GM18907 (cell line): Measurements from ENCODE around the gene CRTAP.
A peak's percentile ranks its signal among the peaks of the same experiment; 100 is the strongest.
"Not testable (repeated sequence)": the region's sequence is repeated elsewhere in the genome, so short reads cannot be mapped to it uniquely, and the experiment has no call there.

Experiments
- ATAC-seq: cut with Tn5 transposase; IDR thresholded peaks from one replicate; pipeline ENCODE4 v1.9.1; 2021; ENCODE audit warnings: mild to moderate bottlenecking, moderate library complexity; ENCODE audit not compliant: unreplicated experiment

The CRTAP gene

DNA sequence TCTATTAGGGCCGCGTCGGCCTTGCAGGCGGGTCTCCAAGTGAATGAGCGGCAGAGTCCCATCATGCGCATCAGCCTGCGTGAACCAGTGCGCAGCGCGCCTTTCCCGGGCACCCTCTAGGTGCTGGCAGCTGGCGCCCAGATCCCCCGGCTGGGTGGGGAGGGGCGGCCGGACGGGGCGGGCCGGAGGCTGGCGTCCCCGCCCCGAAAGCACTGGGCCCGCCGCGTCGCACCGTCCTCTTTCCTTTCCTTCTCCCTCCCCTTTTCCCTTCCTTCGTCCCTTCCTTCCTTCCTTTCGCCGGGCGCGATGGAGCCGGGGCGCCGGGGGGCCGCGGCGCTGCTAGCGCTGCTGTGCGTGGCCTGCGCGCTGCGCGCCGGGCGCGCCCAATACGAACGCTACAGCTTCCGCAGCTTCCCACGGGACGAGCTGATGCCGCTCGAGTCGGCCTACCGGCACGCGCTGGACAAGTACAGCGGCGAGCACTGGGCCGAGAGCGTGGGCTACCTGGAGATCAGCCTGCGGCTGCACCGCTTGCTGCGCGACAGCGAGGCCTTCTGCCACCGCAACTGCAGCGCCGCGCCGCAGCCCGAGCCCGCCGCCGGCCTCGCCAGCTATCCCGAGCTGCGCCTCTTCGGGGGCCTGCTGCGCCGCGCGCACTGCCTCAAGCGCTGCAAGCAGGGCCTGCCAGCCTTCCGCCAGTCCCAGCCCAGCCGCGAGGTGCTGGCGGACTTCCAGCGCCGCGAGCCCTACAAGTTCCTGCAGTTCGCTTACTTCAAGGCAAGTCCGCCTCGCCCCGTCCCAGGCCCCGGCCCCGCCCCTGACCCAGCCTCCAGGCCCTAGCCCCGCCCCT, at the start of gene CRTAP:
Gene CRTAP (plus strand): TSS at position 243 of the 850 bp plus-strand sequence. CDS start 64 bp downstream, at position 307.
- ATAC-seq, result peak; percentile 87

DNA sequence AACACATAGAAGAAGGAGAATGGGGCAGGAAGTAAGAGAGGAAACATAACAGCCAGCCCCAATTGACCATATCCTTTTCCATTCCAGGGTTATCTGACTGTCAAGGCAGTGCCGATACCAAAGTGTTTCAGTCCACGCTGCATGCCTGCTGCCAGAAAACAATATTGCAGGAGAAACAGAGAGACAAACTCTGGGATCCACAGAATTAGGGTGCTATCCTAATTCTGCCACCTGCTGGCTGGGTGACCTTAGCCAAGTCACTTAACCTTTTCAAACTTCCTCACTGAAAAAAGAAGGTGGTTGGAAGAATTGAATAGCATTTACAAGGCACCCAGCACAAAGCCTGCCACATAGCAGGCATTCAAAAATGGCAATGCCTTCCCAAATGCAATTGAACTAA, 48.9 kb upstream of the CRTAP start:
- no peak for ATAC-seq

GRCh38 chr3:33067484-33067883, 46.3 kb upstream of the CRTAP start:
- no peak for ATAC-seq

GRCh38 chr3:33069862-33070261, 44.0 kb upstream of the CRTAP start:
- ATAC-seq, result not testable (repeated sequence)

DNA sequence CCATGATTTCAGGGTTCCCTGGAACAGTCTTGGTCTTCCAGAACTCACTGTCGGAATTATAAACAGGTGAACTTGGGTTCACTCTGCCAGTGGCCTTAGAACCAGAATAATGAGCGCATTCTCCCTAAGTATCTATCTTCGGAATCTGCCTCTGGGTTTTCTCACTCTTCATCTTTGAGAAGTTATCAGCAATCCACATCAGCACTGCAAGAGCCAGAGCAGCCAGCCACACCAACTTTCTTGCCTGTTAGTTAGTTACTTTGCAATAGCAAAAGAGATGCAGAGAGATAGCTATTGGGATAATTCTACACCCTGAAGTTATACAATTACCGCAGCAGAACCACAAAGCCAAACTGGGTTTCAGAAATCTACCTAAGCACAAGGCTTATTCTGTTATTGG, 42.6 kb upstream of the CRTAP start:
- no peak for ATAC-seq

DNA sequence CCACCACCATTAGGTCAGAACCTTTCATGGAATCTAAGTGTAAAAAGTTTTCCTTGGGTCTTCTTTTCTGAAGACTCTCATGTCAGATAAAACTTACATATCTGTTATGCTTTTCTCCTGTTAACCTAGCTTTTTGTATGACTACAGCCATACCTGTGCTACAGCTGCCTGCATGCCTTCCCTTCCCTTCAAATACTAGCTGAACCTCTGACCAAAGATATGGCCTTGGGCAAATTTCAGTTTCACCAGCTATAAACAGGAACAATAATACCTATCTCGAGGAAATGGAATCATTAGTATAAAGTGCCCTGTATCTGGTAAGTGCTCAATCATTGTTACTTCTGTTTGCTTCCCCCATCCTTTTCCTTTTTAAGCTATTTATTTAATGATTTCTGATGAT, 41.9 kb upstream of the CRTAP start:
- no peak for ATAC-seq

DNA sequence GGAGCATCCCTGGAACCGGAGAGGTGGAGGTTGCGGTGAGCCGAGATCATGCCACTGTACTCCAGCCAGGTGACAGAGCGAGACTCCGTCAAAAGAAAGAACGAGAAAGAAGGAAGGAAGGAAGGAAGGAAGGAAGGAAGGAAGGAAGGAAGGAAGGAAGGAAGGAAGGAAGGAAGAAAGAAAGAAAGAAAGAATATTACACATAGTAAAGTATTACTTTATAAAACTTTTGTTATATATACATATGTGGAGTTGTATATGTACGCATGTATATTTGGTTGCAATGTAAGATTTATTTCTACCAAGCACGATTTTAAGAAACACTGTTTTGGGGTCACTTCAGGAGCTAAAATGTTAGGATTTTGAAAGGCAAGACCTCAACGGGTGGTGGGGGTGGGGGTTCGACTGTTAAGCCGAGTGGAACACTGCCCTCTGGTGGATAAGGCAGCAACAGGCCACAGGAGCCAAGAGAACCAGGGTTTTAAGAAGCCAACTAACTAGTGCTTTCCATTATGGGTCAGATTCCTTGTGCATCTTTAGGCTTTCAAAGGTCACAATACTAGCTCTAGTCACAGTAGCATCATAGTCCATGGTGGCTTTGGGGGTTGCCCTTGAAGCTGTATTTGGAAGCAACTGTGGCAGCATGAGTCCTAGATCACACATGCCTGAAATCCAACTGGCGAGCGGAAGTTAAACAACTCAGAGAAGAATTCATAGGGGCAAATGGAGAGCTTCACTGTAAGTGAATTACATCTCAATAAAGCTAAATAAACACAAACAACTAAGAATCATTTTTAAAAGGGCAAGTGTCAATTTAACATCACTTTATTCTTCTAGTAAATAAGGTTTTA, 39.4 kb upstream of the CRTAP start:
- ATAC-seq, result peak; percentile 60

DNA sequence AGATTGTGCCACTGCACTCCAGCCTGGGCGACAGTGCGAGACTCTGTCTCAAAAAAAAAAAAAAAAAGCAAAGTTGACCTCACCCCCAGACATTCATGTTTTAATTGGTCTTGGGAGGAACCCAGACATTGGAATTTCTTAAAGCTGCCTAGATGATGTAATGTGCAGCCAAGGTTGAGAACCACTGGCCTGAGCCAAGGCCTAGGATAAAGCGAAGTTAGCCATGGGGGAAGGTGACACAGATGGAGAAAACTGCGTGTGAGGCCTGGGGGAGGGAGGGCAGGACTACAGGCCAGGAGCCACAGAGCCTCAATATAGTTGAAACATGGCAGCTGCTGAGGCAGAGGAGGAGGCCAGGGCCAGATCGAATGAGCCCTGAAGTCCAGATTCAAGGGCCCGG, 37.8 kb upstream of the CRTAP start:
- no peak for ATAC-seq

DNA sequence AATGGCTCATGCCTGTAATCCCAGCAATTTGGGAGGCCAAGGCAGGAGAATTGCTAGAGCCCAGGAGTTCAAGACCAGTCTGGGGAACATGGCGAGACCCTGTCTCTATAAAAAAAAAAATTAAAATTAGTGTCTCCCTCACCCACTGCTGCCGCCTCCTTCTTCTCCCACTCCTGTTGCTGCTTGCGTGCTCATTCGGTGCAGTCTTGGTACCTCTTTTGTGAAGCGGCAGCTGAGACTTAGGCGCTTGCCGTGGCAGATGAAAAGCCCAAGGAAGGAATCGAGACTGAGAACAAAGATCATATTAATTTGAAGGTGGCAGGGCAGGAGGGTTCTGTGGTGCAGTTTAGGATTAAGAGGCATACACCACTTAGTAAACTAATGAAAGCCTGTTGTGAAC, 36.9 kb upstream of the CRTAP start:
- no peak for ATAC-seq

GRCh38 chr3:33077976-33078375, 35.8 kb upstream of the CRTAP start:
- no peak for ATAC-seq

GRCh38 chr3:33079813-33080212, 34.0 kb upstream of the CRTAP start:
- not testable (repeated sequence) for ATAC-seq

GRCh38 chr3:33081812-33082211, 32.0 kb upstream of the CRTAP start:
- ATAC-seq, result no peak

DNA sequence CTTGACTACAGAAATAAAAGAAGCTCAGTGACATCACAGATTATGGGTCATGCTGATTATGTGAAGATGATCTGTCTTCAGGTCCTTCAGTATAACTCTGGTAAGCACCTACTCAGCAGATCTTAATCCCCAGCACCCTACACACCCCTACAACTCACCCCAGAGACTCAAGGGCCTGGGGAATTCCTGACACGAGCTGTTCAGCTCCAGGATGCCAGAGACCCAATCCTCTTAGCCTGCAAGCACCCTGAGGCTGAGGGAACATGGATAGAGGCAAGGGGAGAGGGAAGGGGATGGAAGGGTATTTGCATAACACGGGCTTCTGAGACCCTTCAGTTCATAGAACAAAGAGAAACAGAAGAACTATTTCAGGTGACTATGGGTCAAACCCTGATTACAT, 29.9 kb upstream of the CRTAP start:
- ATAC-seq, result no peak

DNA sequence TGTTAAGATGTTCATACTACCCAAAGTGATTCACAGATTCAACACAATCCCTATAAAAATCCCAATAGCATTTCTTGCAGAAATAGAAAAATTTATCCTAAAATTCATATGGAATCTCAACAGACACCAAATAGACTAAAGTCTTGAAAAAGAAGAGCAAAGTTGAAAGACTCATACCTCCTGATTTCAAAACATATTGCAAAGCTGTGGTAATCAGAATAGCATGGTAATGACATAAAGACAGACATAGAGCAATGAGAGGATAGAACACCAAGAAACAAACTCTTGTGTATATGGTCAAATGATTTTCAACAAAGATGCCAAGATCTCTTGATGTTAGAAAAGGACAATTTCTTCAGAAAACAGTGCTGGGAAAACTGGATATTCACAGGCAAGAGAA, 25.1 kb upstream of the CRTAP start:
- no peak for ATAC-seq

DNA sequence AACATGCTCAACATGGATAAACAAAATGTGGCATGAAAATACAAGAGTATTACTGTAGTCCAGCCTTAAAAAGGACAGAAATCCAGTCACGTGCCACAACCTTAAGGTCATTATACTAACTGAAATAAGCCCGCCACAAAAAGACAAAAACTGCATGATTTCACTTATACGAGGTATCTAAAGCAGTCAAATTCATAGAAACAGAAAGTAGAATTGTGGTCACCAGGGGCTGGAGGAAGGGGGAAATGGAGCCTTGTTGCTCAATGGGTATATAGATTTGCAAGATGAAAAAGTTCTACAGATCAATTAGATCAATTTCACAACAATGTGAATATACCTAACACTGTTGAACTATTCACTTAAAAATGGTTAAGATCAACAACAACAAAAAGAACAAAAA, 24.3 kb upstream of the CRTAP start:
- ATAC-seq, result peak; percentile 84

DNA sequence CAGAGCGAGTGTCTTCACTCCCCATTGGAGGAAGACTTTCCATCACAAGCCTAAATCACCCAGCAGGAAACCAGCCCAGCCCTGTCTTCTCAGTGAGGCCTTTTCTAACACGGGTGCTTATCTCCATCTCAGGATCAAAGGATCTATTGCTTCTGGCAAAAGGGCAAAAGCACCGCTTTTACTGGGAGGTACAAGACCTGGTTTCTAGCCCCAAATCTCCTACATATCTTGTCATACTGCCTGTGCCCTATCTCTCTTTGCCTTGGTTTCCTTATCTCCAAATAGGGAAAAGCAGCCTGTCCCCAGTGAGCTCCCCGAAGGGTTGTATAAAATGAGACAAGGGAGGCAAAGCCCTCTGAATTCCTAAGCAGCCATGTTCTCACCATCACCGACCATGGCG, 22.1 kb upstream of the CRTAP start:
- no peak for ATAC-seq

DNA sequence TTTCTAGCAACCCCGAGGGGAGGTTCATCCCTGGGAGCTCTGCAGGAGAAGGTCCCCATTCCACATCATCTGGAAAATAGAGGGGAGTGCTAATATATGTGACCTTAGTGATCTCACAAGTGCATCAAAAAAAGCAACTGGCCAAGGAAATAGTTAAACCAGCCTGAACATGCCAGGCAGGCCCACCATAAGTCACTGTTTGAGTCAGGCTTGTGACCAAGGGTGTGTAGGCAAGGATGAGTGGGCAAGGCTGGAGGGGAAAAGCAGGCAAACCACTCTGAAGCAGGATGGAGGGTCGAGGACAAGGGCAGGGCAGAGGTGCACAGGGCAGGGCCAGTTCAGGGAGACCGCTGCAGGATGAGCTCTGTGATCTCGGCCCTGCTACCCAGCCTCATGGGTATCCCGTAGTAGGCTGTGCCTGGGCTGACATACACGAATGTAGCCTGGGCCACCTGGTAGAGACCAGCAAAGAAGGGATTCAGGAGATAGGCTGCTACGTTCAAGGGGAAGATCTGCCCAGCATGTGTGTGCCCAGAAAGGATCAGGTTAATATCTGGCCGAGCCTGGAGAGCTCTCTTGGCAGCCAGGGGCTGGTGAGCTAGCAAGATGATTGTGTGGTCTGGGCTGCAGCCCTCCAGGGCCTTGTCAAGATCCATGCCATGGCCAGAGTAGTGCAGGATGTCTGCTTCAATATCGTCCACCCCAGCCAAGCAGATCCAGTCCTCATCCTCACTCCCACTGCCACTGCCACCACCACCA, 21.1 kb upstream of the CRTAP start:
- no peak for ATAC-seq

GRCh38 chr3:33093847-33094246, 20.0 kb upstream of the CRTAP start:
- ATAC-seq, result no peak

DNA sequence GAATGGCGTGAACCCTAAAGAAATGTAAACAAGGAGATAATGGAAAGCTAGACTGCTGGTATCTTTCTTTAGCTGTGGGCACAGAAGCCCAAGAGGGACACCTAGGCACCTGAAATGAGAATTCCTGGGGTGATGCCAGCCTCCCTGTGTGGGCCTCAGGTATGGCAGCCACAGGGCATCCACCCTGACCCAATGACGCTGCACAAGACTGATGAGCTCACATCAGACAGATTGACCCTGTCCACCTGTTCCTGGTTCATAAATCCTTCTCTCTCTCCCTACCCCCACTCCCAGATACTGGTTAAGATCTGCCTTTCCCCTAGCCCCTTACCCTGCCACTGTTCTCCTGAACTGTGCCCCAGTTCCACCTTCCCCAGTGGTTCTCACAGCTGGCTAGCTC, 18.4 kb upstream of the CRTAP start:
- no peak for ATAC-seq

GRCh38 chr3:33096093-33096868, 17.5 kb upstream of the CRTAP start:
- peak; percentile 59 for ATAC-seq
